ENCODE measurements around the gene BMPER. TPM values are rescaled to one million over a fixed set of nuclear protein-coding genes. Genes with fewer than 3 reads are reported as not detected.

Gene BMPER
- total RNA-seq, 1 donor from 2014 or later: not detected

- DNase-seq (no peak), ATAC-seq (ENCODE audit: low read depth) (no peak)
- Mint-ChIP-seq H3K4me3 (no peak overlapping the region), H3K9me3 (no peaks in the 10 kb centered on the region), H3K4me1 (no peaks in the 10 kb centered on the region), H3K27me3 (no peaks in the 10 kb centered on the region), H3K36me3 (ENCODE audit: low read depth) (no peaks in the 10 kb centered on the region), H3K27ac (no peak overlapping the region)
- intact Hi-C loops (cut with micrococcal nuclease): loop anchor here (10.0 kb wide), 1 partner anchor 900 kb away; no protein-coding TSS in a partner anchor
- POLR2A ChIA-PET: no interaction called here
- TF ChIP-seq, protein P1, sequence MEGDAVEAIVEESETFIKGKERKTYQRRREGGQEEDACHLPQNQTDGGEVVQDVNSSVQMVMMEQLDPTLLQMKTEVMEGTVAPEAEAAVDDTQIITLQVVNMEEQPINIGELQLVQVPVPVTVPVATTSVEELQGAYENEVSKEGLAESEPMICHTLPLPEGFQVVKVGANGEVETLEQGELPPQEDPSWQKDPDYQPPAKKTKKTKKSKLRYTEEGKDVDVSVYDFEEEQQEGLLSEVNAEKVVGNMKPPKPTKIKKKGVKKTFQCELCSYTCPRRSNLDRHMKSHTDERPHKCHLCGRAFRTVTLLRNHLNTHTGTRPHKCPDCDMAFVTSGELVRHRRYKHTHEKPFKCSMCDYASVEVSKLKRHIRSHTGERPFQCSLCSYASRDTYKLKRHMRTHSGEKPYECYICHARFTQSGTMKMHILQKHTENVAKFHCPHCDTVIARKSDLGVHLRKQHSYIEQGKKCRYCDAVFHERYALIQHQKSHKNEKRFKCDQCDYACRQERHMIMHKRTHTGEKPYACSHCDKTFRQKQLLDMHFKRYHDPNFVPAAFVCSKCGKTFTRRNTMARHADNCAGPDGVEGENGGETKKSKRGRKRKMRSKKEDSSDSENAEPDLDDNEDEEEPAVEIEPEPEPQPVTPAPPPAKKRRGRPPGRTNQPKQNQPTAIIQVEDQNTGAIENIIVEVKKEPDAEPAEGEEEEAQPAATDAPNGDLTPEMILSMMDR (IDR thresholded peaks at IDR 0.05): no peak
- CTCF ChIA-PET: no interaction called here
Measured at GRCh38 chr7:34084651-34085050, 179.3 kb downstream of the BMPER start.

DNA sequence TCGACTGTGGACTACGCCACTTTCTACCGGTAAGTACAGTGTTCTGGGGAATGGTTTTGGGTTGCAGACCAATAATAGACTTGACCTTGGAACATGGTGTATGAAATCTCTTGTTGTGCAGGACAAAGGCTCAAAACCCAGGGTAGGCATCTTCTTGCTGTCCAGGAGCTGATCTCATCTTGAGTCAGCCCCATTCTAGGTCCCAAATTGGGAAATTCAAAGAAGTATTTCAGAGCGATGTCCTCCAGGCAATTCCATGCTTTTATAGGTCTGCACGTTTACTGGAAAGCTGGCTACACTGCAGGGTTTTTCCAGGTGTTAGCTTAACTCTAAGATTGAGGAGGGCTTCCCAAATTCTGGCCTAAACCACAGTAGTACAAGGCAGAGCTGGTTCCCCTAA, 180.7 kb downstream of the BMPER start:
- intact Hi-C loops (cut with micrococcal nuclease): loop anchor here (10.0 kb wide), 1 partner anchor 901 kb away; no protein-coding TSS in a partner anchor
- CTCF ChIA-PET: no interaction called here
- H3K27ac Mint-ChIP-seq: no peak overlapping the region
- POLR2A ChIA-PET: no interaction called here
- no peaks in the 10 kb centered on the region for H3K36me3 Mint-ChIP-seq (ENCODE audit: low read depth)
- TF ChIP-seq, protein P1 (IDR thresholded peaks at IDR 0.05): no peak
- H3K4me1 Mint-ChIP-seq: no peaks in the 10 kb centered on the region
- H3K27me3 Mint-ChIP-seq: no peaks in the 10 kb centered on the region
- DNase-seq: no peak
- no peak overlapping the region for H3K4me3 Mint-ChIP-seq
- no peak for ATAC-seq (ENCODE audit: low read depth)
- H3K9me3 Mint-ChIP-seq: no peaks in the 10 kb centered on the region

GRCh38 chr7:34086981-34087380, 181.6 kb downstream of the BMPER start:
- ATAC-seq (ENCODE audit: low read depth): no peak
- Mint-ChIP-seq H3K27ac (no peak overlapping the region), H3K4me1 (no peaks in the 10 kb centered on the region), H3K27me3 (no peaks in the 10 kb centered on the region), H3K36me3 (ENCODE audit: low read depth) (no peaks in the 10 kb centered on the region), H3K4me3 (no peak overlapping the region), H3K9me3 (no peaks in the 10 kb centered on the region)
- POLR2A ChIA-PET: no interaction called here
- intact Hi-C loops (cut with micrococcal nuclease): loop anchor here (10.0 kb wide), 1 partner anchor 902 kb away; no protein-coding TSS in a partner anchor
- DNase-seq: no peak
- CTCF ChIA-PET: no interaction called here
- TF ChIP-seq, protein P1 (IDR thresholded peaks at IDR 0.05): no peak

GRCh38 chr7:34087892-34088891, 182.9 kb downstream of the BMPER start:
- Mint-ChIP-seq H3K27me3 (no peaks in the 10 kb centered on the region), H3K27ac (no peak overlapping the region), H3K4me3 (no peak overlapping the region), H3K4me1 (no peaks in the 10 kb centered on the region), H3K9me3 (peaks cover 2% of the 10 kb centered on the region), H3K36me3 (ENCODE audit: low read depth) (no peaks in the 10 kb centered on the region)
- DNase-seq (no peak), ATAC-seq (ENCODE audit: low read depth) (no peak)
- ChIA-PET POLR2A (no interaction called here), CTCF (no interaction called here)
- intact Hi-C loops (cut with micrococcal nuclease): loop anchor here (10.0 kb wide), 1 partner anchor 903 kb away; no protein-coding TSS in a partner anchor
- TF ChIP-seq, protein P1 (IDR thresholded peaks at IDR 0.05): no peak

- DNase-seq: no peak
- Mint-ChIP-seq H3K9me3 (peaks cover 2% of the 10 kb centered on the region), H3K4me3 (no peak overlapping the region), H3K27ac (no peak overlapping the region), H3K4me1 (no peaks in the 10 kb centered on the region), H3K27me3 (no peaks in the 10 kb centered on the region), H3K36me3 (ENCODE audit: low read depth) (no peaks in the 10 kb centered on the region)
- POLR2A ChIA-PET: no interaction called here
- TF ChIP-seq, protein P1 (IDR thresholded peaks at IDR 0.05): no peak
- intact Hi-C loops (cut with micrococcal nuclease): no loop called here
- ATAC-seq (ENCODE audit: low read depth): no peak
- CTCF ChIA-PET: no interaction called here
Measured at GRCh38 chr7:34090816-34091215, 185.5 kb downstream of the BMPER start.

Measured in activated B cell treated with CpG ODN at 0.5 μM for 24 hours (primary cell).